GM18951 (cell line): ENCODE data around the gene PGK1.
"Not testable (repeated sequence)": the region's sequence is repeated elsewhere in the genome, so short reads cannot be mapped to it uniquely, and the experiment has no call there.

Experiments used
- POLR2A ChIP-seq: IDR thresholded peaks from 4 replicates; pipeline ENCODE4 v1.6.1; 2011; ENCODE audit warnings: mild to moderate bottlenecking; ENCODE audit not compliant: insufficient read length, insufficient read depth; ENCODE audit errors: extremely low read depth
- in situ Hi-C: fragments of 300-500 bp; cut with MboI; formaldehyde crosslinking; loops from one replicate; pipeline ENCODE4 v1.12.0; 2022; ENCODE audit warnings: low sequenced_read_pairs, mixed read lengths, inconsistent platforms; ENCODE audit not compliant: unreplicated experiment

The PGK1 gene

DNA sequence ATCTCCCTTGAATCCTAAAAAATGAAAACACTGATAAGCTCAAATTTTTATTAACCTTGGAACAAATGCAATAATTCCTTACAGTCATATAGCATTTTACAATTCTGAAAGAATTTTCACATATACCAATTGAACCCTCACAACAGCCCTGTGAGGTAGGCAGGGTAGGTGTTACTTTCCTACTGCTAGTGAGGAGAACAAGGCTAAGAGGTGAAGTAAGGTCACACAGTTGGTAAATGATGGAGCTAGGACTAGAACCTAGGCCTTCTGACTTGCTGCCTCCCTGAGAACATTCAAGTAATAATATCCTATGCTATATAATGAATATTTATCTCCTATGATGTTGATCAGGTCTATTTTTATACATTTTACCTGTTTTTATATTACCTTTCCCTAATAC is 25.7 kb downstream of the PGK1 start:
- in situ Hi-C loops = no loop called here
- TF ChIP-seq POLR2A = no peak

DNA sequence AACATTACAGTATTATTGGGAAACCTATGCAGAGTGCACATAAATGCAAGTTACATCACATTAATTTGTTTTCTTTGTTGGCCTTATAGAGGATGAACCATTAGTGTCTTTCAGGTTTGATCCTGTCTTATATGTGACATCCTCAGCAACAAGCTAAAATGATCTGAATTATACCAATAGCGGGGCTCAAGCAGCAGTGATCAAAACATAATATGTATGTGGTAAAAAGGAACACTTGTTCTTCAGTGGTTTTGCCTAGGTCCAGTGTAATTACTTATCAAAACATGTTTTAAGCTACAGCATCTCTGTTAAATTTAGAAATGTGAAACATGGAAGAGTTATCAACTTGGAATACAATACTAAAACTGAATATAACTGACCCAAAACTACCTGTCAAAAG is 26.3 kb downstream of the PGK1 start:
- TF ChIP-seq POLR2A = no peak

DNA sequence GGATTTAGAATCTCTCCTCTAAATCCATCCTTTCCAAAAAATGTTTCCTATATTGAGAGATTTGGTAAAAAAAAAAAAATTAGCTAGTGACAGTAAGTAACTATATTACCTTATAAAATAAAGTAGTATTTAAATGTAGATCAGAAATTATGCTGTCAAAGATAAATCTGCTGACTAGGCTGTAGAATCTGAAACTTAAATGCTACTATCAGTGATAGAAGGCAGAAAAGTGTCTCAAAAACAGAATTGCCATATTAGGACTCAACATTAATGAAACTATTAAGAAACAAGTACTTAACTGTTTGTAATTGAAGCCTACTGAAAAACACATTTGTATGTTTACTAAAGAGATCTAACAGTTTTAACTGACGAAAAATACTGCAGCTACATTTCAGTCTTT is 27.1 kb downstream of the PGK1 start:
- no peak for TF ChIP-seq POLR2A
- in situ Hi-C loops = no loop called here

More for the DNA sequence above, 26.3 kb downstream of the PGK1 start:
- in situ Hi-C loops = no loop called here

DNA sequence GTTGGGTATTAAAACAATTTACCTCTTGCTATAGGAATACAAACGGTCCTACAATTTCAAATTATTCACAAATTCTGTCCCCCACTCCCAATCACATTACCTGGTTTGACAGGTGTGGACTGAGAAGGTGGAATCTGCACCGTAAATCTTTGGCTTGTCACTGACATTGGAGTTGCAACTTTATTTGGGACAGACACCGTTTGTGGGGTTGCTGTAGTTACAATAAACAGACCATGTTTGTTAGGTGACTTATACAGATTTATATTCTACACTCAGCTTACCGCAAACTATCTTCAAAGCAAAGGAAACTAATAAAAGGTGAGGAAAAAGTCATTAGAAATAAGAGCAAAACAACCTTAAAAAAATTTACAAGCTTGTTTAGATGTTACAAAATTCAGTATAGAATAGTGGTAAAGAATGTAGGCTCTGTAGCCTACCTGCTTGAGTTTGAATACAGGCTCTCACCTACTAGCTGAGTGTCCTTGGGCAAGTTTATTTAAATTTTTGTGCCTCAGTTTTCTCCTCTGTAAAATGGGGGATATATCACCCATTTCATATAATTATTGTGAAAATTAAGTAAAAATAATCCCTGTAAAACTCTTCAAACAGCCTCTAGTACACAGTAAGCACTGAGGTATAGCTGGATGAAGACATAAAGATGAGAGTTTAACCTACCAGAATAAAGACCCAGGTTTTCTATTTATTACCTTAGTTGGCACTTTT is 29.4 kb downstream of the PGK1 start:
- no peak for TF ChIP-seq POLR2A
- in situ Hi-C loops = no loop called here

DNA sequence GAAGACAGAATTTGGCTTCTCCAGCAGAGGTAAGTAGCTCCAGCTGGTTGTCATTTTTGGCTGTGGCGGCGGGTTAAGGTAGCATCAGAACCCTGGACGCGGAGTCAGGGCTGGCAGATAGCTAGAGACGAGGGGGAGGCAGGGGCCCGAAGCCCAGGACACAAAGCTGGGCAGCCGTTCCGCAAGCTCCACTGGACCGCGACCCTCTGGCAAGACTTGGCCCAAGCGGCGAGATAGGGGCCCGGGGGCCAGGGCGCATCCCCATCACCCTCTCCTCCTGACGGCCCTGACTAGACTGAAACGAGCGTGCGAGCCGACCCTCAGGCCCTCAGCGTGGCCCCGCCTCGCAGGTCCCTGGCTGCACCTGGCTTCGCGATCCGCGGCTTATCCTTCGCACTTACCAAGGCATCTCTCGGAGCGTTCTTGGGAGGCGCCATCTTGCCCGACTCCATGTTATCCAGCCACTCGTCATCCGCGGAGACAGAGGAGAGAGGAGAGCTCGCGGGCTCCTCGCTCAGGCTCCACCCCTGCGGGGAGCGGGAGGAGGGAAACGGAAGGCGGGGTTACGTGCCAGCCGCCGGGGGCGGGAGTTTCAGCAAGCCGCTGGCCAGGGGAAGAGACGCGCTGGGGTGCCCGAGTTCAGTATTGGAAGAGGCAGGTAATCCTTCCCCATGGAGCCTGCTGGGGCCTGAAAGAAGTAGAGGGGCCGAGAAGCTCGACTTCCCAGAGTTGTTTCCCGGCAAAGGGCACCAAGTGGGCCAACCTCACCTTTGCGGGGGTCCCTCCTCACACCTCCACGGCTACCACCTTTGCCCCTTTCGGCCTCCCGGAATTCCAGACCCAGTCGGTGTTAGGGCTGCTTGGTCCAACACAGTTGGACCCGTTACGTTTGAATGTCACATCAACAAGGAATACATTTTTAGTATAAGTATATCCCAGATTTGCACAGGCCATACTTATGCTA is 35.4 kb downstream of the PGK1 start, which contains the start of gene TAF9B:
TAF9B (minus strand) TSS at position 491 of the 964 bp plus-strand sequence; CDS start at position 452, 39 bp downstream.
- TF ChIP-seq POLR2A = peak; percentile 61
- in situ Hi-C loops = no loop called here

DNA sequence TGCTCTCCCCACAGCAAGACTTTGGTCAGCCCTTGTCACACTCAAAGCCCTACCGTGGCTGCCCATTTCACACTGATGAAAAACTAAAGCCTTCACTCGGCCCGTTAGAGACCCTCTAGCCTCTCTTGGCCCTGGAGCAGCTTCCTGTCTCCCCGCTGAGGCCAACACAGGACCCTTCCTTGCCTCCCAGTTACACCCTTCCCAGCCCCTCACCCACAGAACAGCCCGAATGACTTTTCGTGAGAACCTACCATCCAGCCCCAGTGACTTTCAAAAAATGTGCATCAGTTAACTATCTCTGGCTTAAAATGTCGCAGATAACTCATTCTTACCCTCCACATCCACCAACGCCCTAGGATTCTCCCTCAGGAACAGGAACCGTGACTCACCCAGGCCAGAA is 36.2 kb downstream of the PGK1 start:
- no peak for TF ChIP-seq POLR2A
- in situ Hi-C loops = no loop called here

DNA sequence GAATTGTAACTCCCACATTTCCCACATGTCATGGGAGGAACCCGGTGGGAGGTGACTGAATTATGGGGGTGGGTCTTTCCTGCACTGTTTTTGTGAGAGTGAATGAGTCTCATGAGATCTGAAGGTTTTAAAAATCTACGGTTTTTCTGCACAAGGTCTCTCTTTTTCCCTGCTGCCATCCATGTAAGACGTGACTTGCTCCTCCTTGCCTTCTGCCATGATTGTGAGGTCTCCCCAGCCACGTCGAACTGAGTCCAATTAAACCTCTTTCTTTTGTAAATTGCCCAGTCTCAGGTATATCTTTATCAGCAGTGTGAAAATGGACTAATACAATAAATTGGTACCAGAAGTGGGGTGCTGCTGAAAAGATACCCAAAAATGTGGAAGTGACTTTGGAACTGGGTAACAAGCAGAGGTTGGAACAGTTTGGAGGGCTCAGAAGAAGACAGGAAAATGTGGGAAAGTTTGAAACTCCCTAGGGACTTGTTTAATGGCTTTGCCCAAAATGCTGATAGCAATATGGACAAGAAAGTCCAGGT is 43.0 kb downstream of the PGK1 start:
- in situ Hi-C loops = not testable (repeated sequence)

DNA sequence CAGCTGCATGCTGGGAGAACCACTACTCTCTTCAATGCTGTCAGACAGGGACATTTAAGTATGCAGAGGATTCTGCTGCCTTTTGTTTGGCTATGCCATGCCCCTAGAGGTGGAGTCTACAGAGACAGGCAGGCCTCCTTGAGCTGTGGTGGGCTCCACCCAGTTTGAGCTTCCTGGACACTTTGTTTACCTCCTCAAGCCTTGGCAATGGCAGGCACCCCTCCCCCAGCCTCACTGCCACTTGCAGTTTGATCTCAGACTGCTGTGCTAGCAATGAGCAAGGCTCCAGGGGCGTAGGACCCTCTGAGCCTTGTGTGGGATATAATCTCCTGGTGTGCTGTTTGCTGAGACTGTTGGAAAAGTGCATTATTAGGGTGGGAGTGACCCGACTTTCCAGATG is 53.3 kb downstream of the PGK1 start:
- in situ Hi-C loops = not testable (repeated sequence)

DNA sequence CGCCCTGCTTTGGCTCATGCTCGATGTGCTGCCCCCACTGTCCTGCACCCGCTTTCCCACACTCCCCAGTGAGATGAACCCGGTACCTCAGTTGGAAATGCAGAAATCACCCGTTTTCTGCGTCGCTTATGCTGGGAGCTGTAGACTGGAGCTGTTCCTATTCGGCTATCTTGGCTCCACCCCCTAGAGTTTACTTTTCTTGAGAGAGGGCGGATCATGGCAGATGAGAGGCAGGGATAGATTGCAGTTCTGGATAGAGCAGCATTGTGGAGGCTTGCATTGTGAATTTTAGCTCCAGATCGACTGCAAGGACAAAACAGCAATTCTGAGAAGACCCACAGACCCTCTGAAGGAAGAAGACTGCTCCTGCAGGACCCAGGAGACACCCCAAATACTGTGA is 53.8 kb downstream of the PGK1 start:
- in situ Hi-C loops = not testable (repeated sequence)

DNA sequence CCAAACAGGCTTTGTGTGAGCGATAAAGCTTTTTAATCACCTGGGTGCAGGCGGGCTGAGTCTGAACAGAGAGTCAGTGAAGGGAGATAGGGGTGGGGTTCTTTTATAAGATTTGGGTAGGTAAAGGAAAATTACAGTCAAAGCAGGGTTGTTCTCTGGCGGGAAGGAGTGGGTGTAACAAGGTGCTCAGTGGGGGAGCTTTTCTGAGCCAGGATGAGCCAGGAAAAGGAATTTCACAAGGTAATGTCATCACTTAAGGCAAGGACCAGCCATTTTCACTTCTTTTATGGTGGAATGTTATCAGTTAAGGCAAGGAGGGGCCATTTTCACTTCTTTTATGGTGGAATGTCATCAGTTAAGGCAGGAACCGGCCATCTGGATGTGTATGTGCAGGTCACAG is 56.7 kb downstream of the PGK1 start:
- in situ Hi-C loops = not testable (repeated sequence)

DNA sequence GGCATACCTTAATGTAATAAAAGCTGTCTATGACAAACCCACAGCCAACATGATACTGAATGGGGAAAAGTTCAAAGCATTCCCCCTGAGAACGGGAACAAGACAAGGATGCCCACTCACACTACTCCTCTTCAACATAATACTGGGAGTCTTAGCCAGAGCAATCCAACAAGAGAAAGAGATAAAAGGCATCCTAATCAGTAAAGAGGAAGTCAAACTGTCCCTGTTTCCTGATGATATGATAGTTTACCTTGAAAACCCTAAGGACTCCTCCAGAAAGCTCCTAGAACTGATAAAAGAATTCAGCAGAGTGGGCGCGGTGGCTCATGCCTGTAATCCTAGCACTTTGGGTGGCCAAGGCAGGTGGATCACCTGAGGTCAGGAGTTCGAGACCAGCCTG is 59.1 kb downstream of the PGK1 start:
- in situ Hi-C loops = not testable (repeated sequence)

DNA sequence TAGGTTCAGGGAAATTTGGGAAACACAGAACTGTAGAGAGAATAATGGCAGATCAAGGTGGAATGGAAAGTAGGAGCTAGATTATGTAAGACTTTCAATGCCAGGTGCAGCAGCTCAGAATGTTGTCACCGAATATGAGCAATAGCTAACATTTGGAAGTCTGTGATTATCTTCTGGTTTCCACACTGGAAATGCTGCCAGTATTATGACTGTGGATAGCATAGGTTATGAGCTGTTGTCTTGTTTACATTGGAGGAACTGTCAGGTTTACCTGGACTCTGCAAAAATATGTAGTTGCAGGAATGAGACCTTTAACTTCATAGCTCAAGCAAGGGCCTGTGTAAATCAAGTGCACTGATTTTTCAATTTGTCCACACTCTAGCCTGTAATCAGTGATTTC is 61.4 kb downstream of the PGK1 start:
- in situ Hi-C loops = no loop called here
- no peak for TF ChIP-seq POLR2A

DNA sequence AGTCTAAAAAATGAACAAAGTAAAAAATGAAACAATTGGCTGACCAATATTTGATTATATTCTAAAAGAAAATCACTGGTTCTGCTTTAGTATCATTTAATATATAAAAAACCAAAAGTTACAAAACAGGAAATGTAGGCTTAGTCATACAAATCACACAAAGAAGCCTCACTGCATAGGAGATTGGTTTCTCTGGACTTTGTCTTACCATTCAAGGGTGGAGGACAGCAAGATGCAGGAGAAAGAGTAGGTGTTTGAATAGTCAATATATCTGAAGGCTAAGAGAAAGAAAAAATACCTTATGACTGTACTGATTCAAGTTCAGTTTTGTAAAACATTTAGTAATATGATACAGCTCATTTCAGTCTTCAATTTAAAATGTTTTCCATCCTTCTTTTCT is 64.0 kb downstream of the PGK1 start:
- in situ Hi-C loops = no loop called here
- no peak for TF ChIP-seq POLR2A
